Myometrial cell (primary cell): ENCODE data around the gene GBA3. TPM values are rescaled to one million over a fixed set of nuclear protein-coding genes. Genes with fewer than 3 reads are reported as not detected.

Experiments
- total RNA-seq: library from RNA; depleted of rRNA; stranded (reverse); fragments of >200 nt; gene quantifications from 2 replicates; pipeline ENCODE4 v1.2.3, GENCODE V29; 2015

The GBA3 gene
- not detected in 2 replicates for total RNA-seq

DNA sequence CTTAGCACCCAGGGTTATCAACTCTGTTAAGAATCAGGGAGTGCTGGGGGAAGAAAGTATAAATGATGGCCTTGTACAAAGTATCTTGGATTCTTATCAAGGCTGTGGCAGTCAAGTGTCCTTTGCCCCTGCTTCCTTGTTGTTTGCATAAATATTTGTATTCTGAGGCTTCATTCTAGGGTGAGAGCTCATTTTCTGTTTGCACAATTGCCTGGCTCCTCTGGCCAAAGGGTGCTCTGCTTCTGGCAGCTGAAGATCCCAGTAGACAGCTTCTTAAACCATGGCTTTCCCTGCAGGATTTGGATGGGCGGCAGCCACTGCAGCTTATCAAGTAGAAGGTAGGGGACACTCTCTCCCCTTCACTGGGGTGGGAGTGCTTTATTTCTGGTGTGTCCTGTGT, at the start of gene GBA3:
Gene GBA3 (plus strand): TSS at position 202 of the 400 bp plus-strand sequence.

Other genes with a start within 250 kb of the GBA3 start
- gene ADGRA3, start 176.9 kb upstream of the GBA3 start, total RNA-seq: 9.5 and 10.8 TPM in 2 replicates